A204.1 (cell line): ENCODE measurements around the gene NCBP1.

Experiments
- FAIRE-seq: peaks from 2 replicates; lab custom pipeline; 2012; peaks lifted over from hg19 to GRCh38; lab: Jason Lieb, UNC

Gene NCBP1

DNA sequence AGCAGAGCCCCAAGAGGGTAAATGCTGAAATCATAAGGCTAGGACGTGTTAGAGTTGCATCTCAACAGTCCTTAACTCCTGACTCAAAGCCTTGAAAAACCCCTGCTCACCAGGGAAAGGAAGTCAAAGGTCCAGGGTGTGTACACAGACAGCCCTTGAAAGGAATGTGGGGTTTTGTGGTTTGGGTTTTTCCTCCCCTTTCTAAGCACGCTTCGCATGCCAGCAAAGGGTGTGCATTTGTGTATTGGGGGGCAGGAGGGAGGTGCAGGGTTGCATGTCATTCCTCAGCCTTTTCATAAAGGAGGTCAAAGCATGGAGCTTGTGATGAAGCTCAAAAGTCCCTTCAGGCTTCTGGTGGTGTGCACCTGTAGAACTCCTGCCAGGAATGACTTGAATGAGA lies 80.8 kb downstream of the NCBP1 start:
- no peak for FAIRE-seq

DNA sequence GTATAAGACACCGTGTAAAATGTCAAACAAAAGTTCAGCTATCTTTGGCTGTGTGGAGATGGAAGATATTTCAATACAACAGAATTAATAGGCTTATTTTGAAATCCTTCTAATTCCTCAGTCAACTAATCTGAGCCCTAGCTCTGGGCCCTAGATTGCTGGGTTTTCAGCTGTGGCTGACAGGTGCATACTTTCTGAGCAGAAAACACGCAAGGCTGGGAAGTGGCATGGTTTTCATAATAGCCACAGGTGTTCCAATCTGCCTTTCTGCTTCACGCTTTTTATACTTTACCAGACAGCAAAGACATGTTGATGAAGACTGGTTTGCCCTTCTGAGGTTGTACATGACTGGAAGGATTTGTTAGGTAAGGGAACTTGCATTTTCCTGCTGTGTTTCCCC lies 84.2 kb downstream of the NCBP1 start:
- FAIRE-seq = no peak

DNA sequence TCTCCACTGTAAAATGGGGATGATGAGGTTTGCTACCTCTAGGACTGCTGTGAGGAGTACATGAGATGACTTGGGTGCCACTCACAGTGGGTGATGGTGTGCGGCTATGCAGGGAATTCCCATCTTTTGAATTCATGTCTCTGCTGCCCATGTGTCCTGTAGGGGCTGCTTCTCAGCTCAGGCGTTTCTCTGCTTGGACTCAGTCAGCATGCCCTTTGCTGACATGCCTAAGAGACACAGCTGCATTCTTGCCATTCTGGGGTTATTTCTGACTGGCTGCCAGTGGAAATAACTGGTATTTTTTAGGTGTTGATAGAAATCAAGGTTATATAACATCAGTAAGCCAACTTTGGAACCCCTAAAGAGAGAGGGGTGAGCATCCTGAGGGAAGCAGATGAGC lies 87.8 kb downstream of the NCBP1 start:
- FAIRE-seq = no peak

DNA sequence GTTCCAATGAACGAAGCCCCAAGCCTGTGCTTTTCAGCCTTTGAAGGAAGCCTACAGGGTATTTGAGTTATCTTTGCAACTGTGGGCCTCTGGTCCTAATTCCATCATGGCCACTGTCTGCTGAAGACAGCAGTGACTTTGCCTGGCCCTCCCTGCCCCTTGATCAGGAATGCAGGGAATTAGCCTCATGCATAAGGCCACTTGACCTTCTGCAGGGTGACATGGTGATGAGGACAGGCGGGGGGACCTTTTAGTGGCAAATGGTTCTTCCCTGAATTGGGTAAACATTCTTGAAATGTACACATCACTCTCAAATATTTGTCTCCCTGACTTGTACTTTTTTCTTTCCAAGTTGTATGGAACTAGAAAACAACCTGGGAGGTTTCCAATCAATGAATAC lies 88.7 kb downstream of the NCBP1 start:
- no peak for FAIRE-seq
